ENCODE results near the gene SLC11A2. TPM values are rescaled to one million over a fixed set of nuclear protein-coding genes. Genes with fewer than 3 reads are reported as not detected.
"Not testable (repeated sequence)": the region's sequence is repeated elsewhere in the genome, so short reads cannot be mapped to it uniquely, and the experiment has no call there.

The SLC11A2 gene
- total and polyA plus RNA-seq, 2 of the 8 experiments (the other 6 are each of a cell fraction or from before 2014, with no cell fraction given): 55.0 to 61.5 TPM

- H3K9me3 ChIP-seq (ENCODE audit: insufficient read depth in 2 of 2, low read depth in 1 of 2, low read length in 1 of 2); H2BK15ac ChIP-seq (ENCODE audit: low read length); H3K56ac ChIP-seq (replicated peaks; ENCODE audit: insufficient read length, low read depth, low read length); H4K91ac ChIP-seq (replicated peaks; ENCODE audit: insufficient read length, low read length); H3K4me1 ChIP-seq (replicated peaks in 1 of 4; ENCODE audit: control insufficient read depth in 3 of 4, insufficient read depth in 4 of 4, low read length in 3 of 4); H3K4me3 ChIP-seq (ENCODE audit: extremely low read depth in 1 of 4, insufficient read depth in 2 of 4, low read depth in 3 of 4, low read length in 4 of 4); H2BK120ac ChIP-seq (replicated peaks; ENCODE audit: low read depth, low read length); H3K27me3 ChIP-seq (replicated peaks in 1 of 4; ENCODE audit: control insufficient read depth in 3 of 4, extremely low read depth in 1 of 4, insufficient read depth in 3 of 4, low read length in 3 of 4); H2AK5ac ChIP-seq (ENCODE audit: low read depth, low read length); POLR2A ChIA-PET (ENCODE audit: partially characterized antibody); H2BK5ac ChIP-seq (ENCODE audit: low read depth, low read length); H3K4ac ChIP-seq (replicated peaks; ENCODE audit: insufficient read length, low read depth, low read length); H2BK12ac ChIP-seq (ENCODE audit: low read depth, low read length); DNase-seq (ENCODE audit: low read depth in 1 of 2, low spot score in 2 of 2); H3K23ac ChIP-seq (ENCODE audit: insufficient read length); H3K9ac ChIP-seq (replicated peaks in 1 of 4; ENCODE audit: extremely low read depth in 1 of 4, low read depth in 3 of 4, low read length in 3 of 4); H3K4me2 ChIP-seq (ENCODE audit: insufficient read depth in 1 of 2, low read depth in 2 of 2, low read length in 2 of 2); H4K5ac ChIP-seq (ENCODE audit: insufficient read length, low read depth, low read length); H4K8ac ChIP-seq (ENCODE audit: extremely low read depth, insufficient read depth, low read length); FAIRE-seq; H2AFZ ChIP-seq (ENCODE audit: low read length); H3K23me2 ChIP-seq (ENCODE audit: low read depth, low read length); H3K14ac ChIP-seq (ENCODE audit: insufficient read length); H3K79me1 ChIP-seq (ENCODE audit: low read depth, low read length); H3K27ac ChIP-seq (ENCODE audit: low read depth, low read length); H3K36me3 ChIP-seq (ENCODE audit: control insufficient read depth in 2 of 4, insufficient read depth in 4 of 4, low read length in 3 of 4); H4K20me1 ChIP-seq (replicated peaks in 1 of 2; ENCODE audit: control insufficient read depth in 1 of 2, insufficient read depth in 2 of 2, low read length in 2 of 2); H3K18ac ChIP-seq (ENCODE audit: extremely low read depth, low read length): not testable (repeated sequence)
- 0 out of 2 replicates have a peak overlapping the region, but pooled peaks have one; percentile 49 for H2BK20ac ChIP-seq (ENCODE audit: low read length)
- peaks cover 0 to 16% of the 10 kb centered on the region in 2 experiments; a peak in 2 of 4 replicates for H3K79me2 ChIP-seq (ENCODE audit: control insufficient read depth in 1 of 2, insufficient read depth in 2 of 2, low read length in 2 of 2)
- WGBS, 2 experiments (ENCODE audit: extremely low coverage in 1 of 2, insufficient coverage in 1 of 2, insufficient read length in 1 of 2, insufficient replicate concordance in 2 of 2, low coverage in 1 of 2, low lambda C conversion rate in 2 of 2, missing lambda C conversion rate in 1 of 2): 93% methylated on average over 12 of the region's 12 CpGs; no CpG with 5 or more reads in 1 of the 2 experiments
- CTCF ChIA-PET (ENCODE audit: partially characterized antibody): interaction anchor here (0.6 to 1.8 kb wide), 6 partner anchors 9 to 1472 kb away, joined by 3 to 5 read pairs (median 3); no protein-coding TSS in a partner anchor
These were observed 95.7 kb downstream of the SLC11A2 start for GRCh38 chr12:50930477-50930876.

Data from H1 (cell line).